SKM-1 (cell line): ENCODE results near the gene PTGDR.

Experiments used
- DNase-seq: peaks from one replicate; lab custom pipeline; 2025; ENCODE audit not compliant: unreplicated experiment; lab: John Stamatoyannopoulos, UW

The PTGDR gene

GRCh38 chr14:52267501-52268278 lies at the start of gene PTGDR:
Gene PTGDR, plus strand, starts transcription at chr14:52267698. Its CDS starts 117 bp downstream, at chr14:52267815.
- DNase-seq, result no peak

- no peak for DNase-seq
These were observed 47.9 kb upstream of the PTGDR start for GRCh38 chr14:52219488-52220084.

GRCh38 chr14:52220924-52221811 lies 46.3 kb upstream of the PTGDR start:
- DNase-seq, result no peak

GRCh38 chr14:52222901-52223300 lies 44.6 kb upstream of the PTGDR start:
- no peak for DNase-seq

GRCh38 chr14:52227619-52228222 lies 39.8 kb upstream of the PTGDR start:
- DNase-seq, result no peak

- DNase-seq, result no peak
These were observed 33.8 kb upstream of the PTGDR start for GRCh38 chr14:52233693-52234092.

GRCh38 chr14:52235434-52235833 lies 32.1 kb upstream of the PTGDR start:
- no peak for DNase-seq

- no peak for DNase-seq
These were observed 31.5 kb upstream of the PTGDR start for GRCh38 chr14:52235866-52236510.

GRCh38 chr14:52238682-52239081 lies 28.8 kb upstream of the PTGDR start:
- DNase-seq, result no peak

- DNase-seq, result no peak
These were observed 26.9 kb upstream of the PTGDR start for GRCh38 chr14:52240623-52241022.

GRCh38 chr14:52241087-52241793 lies 26.3 kb upstream of the PTGDR start:
- DNase-seq, result no peak

- DNase-seq, result no peak
These were observed 23.2 kb upstream of the PTGDR start for GRCh38 chr14:52244328-52244727.

GRCh38 chr14:52244997-52245396 lies 22.5 kb upstream of the PTGDR start:
- DNase-seq, result no peak

- DNase-seq, result no peak
These were observed 19.4 kb upstream of the PTGDR start for GRCh38 chr14:52248057-52248456.

- no peak for DNase-seq
These were observed 15.8 kb upstream of the PTGDR start for GRCh38 chr14:52251724-52252123.

- no peak for DNase-seq
These were observed 14.0 kb upstream of the PTGDR start for GRCh38 chr14:52253503-52253902.

GRCh38 chr14:52254086-52254485 lies 13.4 kb upstream of the PTGDR start:
- no peak for DNase-seq

- DNase-seq, result no peak
These were observed 8.7 kb upstream of the PTGDR start for GRCh38 chr14:52258783-52259182.

GRCh38 chr14:52259434-52259833 lies 8.1 kb upstream of the PTGDR start:
- DNase-seq, result no peak

- no peak for DNase-seq
These were observed 4.9 kb upstream of the PTGDR start for GRCh38 chr14:52262600-52262999.
